SU-DHL-6 (cell line): ENCODE data around the gene COL26A1.

ENCODE experiments used
- EZH2phosphoT487 ChIP-seq: fragments of 200-600 bp; sonication (generic), shearing (Covaris generic); conservative IDR thresholded peaks from 2 replicates; pipeline ENCODE4 v1.6.1; 2018; ENCODE audit warnings: mild to moderate bottlenecking, antibody characterized with exemption, low read length, moderate library complexity, mixed read lengths
- TF ChIP-seq, protein P1 (sequence below): fragments of 200-600 bp; sonication (generic); IDR thresholded peaks from one replicate; pipeline ENCODE4 v1.5.1; 2017; ENCODE audit warnings: antibody characterized with exemption, mild to moderate bottlenecking, low read length, moderate library complexity; ENCODE audit not compliant: insufficient read depth, poor library complexity, severe bottlenecking

DNA sequence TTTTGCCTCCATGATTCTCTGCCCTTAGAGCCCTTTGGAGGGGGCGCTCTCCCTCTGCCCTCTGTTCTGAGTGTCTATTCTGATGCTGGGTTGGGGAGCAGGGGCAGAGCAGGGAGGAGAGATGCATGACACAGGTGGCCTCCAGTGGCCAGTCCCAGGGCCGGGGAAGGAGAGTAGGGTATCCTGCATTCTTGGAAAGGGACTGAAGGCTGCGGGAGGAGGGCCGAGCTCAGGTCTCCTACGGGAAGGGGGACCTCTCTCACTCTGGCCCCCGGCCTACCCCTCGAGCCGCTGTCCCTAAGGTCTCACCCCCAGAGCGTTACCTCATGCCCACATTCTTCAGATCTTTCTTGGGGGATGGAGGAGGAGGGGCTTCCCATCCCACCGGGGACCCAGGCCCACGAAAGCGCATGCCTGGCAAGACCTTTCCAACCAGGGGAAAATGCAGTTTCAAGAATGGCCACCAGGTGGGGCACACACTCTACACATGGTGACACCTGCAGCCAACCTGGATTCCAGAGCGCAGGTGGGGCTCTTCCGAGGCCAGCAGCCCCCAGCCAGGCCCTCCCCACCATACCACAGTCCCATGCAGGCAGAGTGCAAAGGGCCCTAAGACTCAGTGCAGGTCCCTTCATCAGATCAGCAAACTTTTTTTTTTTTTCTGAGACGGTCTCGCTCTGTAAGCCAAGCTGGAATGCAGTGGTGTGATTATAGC is 180.0 kb downstream of the COL26A1 start:
- TF ChIP-seq, protein P1, sequence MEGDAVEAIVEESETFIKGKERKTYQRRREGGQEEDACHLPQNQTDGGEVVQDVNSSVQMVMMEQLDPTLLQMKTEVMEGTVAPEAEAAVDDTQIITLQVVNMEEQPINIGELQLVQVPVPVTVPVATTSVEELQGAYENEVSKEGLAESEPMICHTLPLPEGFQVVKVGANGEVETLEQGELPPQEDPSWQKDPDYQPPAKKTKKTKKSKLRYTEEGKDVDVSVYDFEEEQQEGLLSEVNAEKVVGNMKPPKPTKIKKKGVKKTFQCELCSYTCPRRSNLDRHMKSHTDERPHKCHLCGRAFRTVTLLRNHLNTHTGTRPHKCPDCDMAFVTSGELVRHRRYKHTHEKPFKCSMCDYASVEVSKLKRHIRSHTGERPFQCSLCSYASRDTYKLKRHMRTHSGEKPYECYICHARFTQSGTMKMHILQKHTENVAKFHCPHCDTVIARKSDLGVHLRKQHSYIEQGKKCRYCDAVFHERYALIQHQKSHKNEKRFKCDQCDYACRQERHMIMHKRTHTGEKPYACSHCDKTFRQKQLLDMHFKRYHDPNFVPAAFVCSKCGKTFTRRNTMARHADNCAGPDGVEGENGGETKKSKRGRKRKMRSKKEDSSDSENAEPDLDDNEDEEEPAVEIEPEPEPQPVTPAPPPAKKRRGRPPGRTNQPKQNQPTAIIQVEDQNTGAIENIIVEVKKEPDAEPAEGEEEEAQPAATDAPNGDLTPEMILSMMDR = peak; percentile 90
- TF ChIP-seq EZH2phosphoT487 = no peak
